Suppressor macrophage treated with lipopolysaccharide for 4 hours (primary cell): Measurements from ENCODE around the gene MTPN.
A peak's percentile ranks its signal among the peaks of the same experiment; 100 is the strongest.

Source experiments
- DNase-seq: peaks from one replicate; pipeline ENCODE4 v3.0.0-alpha.2; 2020

MTPN gene

DNA sequence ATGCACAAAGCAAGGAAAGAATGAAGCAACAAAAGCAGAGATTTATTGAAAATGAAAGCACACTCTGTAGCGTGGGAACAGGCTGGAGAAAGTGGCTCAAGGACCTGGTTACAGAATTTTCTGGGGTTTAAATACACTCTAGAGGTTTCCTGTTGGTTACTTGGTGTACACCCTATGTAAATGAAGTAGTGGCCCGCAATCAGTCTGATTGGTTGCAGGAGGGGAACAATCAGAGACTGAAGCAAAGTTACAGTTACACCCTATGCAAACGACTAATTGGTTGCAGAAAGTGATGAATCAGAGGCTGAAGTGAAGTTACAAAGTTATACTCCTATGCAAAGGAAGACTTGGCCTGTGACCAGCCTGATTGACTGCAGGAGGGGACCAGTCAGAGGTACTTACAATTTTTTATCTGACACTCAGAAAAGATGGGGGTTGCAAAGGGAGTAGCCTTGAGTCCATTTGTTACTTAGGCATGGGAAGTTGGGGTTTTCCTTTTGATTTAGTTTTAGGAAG lies 3.6 kb upstream of the MTPN start:
- DNase-seq: peak; percentile 85

DNA sequence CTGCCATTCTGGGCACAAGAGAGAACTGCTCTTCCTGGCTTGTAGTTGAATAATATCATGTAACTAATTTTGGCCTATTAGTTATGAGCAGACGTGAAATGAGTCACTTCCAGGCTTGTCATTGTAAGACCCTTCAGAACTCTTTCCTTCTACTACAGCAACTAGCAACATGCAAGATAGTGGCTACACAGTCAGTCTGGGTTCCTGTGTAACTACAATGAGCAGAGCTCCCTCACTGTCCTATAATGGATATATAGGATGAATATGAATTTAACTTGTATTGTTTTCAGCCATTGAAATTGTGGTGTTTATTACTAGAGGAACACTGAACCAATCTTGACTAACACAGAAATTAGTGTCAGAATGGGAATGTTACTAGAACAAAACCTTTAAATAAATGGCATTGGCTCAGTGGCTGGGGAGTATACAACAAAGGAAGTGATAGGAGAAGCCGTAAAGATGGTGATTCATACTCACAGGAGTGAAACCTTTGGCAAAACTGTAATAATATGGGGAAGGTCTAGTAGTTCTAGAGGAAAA lies 2.9 kb upstream of the MTPN start:
- peak; percentile 81 for DNase-seq

DNA sequence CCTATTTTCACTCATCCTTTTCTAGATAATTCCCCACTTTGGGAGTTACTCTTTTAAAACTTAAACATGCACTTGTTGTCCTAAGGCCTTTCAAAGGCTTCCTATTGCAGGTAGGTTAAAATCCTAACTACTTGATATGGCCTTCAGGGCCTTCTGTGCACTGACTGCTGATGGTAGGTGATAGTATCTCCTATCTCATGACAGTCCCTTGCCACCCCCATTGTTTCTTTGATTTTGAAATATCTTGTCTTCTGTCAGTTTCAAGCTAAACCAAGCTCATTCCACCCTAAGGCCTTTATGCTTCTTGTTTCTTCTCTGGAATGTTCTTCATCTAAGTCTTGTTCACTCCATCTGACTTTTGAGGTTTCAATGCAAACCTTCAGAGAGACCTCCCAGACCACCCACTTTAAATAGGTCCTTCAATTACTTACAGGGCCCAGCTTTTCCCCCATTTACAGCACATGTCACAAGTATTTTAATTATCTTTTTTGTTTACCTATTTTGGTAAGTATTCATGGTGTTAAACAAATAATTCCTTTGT lies 2.4 kb upstream of the MTPN start:
- DNase-seq: no peak

DNA sequence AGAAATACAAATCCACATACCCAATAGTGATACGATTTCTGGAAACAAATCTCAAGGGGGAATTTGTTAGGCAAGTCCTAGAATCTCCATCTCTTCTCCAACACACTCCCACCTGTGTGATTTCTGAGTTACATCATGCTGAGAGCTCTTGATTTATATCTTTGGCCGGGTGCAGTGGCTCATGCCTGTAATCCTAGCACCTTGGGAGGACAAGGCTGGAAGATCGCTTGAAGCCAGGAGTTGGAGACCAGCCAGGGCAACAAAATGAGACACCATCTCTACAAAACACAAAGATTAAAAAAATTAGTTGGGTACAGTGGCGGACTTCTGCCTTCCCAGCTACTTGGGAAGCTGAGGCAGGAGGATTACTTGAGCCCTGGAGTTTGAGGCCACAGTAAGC lies 1.5 kb upstream of the MTPN start:
- no peak for DNase-seq

DNA sequence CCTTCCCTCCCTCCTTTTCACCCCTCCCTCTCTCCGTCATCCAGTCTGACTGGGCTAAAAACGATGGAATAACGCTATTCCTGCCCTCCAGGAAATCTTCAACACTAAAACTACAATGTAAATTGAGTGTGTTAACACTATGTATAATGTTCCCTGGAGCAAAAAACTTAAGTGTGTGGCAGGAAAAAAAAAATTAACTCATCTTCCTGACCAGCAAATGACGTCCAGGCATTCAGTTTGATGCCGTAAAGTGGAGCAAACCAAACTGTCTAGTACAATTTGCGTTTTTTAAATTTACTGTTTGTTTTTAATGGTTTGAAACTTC lies 545 bp upstream of the MTPN start:
- DNase-seq: no peak

GRCh38 chr7:135976312-135977006 lies 700 bp downstream of the MTPN start:
- peak; percentile 29 for DNase-seq

DNA sequence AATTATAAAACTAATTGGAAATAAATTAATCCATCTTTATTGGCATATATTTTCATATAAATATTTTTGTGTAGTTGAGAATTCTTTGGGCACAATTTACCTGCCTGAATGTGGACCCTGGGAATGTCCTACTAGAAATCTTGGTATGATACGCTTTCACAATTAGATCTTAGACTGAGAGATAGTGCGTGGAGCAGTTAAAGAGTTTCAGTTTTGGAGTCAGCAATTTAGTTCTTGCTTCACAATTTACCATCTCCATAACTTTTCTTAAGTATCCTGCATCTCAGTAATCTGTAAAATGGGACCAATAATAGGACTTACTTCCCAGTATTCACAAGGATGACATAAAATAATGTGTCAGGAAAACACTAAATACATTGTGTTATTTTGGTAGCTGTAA lies 2.0 kb downstream of the MTPN start:
- peak; percentile 43 for DNase-seq

DNA sequence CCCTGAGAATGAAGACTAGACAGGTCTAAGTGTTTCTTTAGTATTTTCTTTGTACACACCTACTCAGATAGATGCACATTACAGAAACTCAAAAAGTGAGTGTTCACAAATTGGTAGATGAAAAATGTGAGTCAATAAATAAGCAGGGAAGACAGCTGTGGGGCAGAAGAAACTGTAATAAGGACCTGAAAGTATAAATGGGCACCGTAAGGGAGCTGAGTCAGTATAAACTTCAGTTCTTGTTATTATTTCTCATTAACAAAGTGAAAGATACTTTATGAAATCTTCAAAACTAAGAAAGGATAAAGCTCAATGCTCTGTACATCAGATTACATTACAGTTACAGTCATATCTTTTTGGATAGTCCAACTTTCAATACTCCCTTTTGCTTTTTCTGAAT lies 2.5 kb downstream of the MTPN start:
- DNase-seq: peak; percentile 51

- DNase-seq: no peak
Observed at GRCh38 chr7:135971366-135971725, 5.8 kb downstream of the MTPN start.

DNA sequence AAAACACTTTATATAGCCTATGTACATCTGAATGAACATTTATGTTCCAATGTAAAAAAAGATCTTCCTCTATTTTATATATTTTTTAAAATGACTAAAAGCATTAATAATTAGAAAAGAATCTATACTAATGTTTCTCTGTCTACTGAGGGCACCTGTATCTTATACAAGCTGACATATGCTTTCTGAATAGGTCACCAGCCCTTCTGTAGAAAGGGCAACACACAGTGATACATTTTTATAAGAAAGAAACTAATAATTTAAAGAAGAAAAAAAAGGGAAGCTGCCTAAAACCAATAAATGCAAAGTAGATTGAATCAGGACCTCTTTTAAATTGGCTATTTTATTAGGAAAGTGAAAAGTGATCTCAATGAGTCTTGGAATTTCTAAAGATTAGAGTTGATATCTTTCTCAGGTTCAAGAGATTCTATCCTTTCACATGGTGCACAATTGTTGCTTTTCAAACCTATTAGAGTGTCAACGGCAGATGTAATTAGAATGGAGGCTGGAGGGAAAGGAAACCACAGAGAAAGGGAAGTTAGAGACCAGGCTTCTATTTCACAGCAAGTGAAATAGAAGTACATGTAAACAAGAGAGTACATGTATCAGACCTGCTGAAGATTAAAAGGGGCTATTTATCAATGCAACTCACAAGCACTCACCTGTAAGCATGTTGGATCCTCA lies 6.3 kb downstream of the MTPN start:
- DNase-seq: peak; percentile 48

DNA sequence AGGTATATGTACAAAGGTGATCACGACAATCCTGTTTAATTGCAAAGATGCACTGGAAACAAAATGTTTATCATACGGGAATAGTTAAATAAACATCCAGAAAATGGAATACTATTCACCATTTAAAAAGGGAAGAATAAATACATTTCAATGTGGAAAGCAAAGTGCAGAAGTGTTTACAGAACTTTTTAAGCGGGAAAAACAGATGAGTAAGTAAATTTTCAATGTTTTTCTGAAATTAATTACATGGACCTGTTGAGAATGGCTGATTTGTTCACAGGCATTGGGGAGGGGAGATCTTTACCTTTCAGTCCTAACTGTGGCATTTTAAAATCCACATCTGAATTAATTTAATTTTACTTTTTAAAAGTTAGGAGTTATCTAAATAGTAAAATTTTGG lies 7.1 kb downstream of the MTPN start:
- no peak for DNase-seq

DNA sequence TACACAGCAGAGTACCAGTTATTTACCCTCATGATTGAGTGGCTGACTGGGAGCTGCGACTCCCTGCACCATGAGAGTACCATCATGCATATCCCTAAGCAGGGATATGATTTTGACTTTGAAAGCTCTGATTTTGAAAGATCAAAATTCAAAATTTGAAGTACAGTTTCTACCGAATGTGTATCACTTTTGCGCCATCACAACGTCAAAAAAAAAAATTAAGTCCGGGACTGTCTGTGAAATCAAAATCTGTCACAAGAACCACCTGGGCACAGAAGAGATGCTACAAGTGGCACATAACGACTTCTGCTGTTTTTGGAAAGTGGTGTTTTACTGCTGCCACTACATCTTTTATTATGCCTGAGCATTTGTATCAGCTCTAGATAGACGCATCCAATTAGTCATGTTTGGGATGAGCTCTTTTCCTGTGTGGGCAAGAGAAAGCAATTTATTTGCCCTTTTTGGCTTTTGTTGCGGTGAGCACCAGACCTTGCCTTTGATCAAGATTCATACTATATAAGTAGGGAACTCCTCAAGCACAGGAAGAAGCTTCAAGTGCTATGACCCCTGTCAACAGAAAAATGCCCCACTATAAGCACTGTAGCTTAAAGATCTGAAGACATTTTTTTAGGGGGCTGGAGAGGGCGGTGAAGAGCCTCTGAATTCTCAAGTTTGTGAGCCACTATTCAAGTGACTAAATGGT lies 10.7 kb downstream of the MTPN start:
- DNase-seq: no peak

DNA sequence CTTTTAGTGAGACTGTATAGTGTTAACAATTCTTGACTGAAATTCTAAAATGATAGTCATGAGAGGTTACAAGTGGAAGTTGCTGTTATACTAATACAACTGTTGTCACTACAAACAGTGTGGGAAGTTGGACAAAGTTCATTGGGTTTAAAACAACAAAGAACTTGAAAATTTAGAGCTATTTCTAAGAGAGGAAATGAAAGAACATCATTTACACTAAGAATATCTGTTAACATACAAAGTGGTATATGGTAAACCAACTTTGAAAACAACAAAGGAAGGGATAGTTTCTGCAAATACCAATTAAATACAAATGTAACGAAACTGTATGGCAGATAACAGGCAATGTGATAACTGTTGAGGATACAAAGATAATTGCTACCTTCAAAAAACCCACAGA lies 11.6 kb downstream of the MTPN start:
- no peak for DNase-seq

DNA sequence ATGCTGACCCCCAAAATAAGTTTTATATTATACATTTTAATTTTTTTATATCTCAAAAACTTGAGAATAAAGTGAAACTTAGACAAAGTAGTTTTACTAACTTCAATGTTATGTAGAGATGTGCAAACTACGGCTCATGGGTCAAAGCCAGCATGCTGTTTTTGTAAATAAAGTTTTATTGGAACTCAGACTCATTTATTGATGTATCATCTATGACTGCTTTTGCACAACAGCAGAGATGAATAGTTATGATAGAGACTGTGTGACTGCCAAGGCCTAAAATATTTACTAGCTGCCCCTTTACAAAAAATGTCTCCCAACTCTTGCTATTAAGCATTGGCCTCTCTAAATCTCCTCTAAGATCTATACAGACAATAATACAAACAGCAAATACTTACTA lies 12.4 kb downstream of the MTPN start:
- DNase-seq: no peak

DNA sequence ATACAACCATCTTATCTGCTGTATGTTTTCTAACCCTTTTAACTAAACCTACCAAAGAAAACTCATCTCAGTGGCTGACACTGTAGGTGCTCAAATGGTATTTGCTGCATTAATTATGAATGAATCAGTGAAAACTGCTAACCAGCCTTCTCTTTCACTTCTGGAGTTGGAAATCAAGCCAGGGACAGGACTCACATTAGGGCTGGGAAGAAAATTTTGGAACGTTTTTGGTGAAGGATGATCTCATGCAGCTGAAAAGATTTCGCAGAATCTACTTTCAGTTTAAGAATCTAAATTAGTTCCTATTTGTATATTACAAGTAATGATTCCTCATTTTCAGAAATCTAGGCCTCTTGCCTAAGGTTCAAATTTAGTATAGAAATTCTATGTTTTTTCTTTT lies 12.9 kb downstream of the MTPN start:
- DNase-seq: peak; percentile 83

GRCh38 chr7:135962802-135963201 lies 14.4 kb downstream of the MTPN start:
- DNase-seq: no peak

DNA sequence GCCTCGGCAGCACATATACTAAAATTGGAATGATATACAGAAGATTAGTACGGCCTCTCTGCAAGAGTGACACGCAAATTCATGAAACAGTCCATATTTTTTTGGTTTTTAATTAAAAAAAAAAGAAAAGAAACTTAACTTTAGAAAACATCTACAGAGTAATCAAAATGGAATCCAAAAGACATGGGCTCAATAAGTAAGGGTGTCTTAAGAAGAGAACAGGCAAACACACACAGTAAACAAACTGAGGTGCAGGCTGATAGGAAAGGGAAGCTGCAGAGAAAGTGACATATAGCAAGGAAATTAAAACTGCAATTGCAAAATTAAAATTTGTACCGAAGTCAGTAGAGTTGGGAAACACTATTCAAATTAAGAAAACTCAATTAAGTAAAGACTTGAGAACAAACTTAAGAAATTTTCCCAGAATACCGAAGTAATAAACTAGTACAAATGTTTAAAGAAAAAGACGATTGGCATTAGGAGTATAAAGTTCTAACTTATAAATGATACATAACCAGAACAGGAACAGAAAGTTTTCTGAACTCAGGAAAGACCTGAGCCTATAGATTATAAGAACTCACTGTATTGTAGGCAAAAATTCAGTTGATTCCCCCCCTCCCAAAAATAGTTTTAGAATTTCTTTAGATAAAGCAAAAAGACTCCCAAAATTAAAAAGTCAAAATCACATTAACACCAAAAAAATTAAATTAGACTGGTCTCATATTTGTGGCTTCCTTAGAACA lies 16.3 kb downstream of the MTPN start:
- DNase-seq: no peak

DNA sequence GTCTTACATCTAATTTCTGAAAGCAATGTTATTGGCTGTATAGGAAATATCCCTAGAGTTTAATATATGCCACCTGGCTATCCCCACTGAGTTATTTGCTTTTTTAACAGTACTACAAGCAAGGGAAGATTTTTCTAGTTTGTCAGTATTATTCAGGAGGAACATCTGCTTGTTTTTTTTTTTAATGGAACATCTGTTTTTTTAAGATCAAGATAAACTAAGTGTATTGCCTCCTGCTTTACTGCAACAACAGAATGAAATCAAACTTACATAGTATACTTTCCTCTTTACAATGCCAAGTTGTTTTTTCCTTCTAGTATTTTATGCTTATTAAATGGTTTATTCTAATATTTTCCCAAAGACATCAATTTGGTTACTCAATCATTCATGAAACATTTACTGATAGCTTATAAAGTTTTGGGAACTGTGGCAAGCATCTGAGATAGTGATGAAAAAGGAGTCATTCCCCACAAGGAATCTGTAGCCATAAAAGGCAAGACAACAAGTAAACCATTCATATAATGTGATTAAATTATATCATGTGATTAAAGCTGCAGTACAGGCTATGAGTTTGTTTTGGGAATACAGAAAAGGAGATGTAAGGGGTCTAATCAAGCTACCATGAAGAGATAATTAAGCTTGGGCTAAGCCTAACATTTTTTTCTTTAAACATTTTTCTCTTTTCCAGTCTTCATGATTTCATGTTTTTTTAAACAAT lies 17.4 kb downstream of the MTPN start:
- DNase-seq: no peak

DNA sequence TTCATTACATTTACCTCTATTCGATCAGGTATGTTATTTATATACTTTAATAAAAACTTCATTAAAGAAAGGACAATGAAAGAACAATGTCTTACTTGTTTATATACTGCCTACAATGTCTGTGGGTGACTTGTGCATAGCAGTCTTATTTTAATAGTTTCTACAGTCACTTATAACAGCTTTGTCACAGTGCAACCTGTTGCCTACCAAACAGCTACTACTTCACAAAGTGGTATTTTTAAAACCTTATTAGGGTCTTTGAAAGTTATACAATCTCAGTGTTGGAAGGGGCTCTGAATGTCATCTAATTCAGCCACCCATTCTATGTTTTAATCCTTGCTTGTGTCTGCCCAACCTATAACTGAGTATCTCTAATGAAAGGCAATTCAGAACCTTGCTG lies 19.0 kb downstream of the MTPN start:
- no peak for DNase-seq

- DNase-seq: no peak
Observed at GRCh38 chr7:135957627-135958026, 19.5 kb downstream of the MTPN start.

- DNase-seq: no peak
Observed at GRCh38 chr7:135956393-135956792, 20.8 kb downstream of the MTPN start.

GRCh38 chr7:135950972-135951371 lies 26.2 kb downstream of the MTPN start:
- DNase-seq: peak; percentile 28
